ENCODE measurements around the gene BRD1. TPM values are rescaled to one million over a fixed set of nuclear protein-coding genes. Genes with fewer than 3 reads are reported as not detected.
A peak's percentile ranks its signal among the peaks of the same experiment; 100 is the strongest.

BRD1 gene
- total and polyA plus RNA-seq, 9 of the 15 experiments (the other 6 are each of a cell fraction or from before 2014, with no cell fraction given): 0.42 to 17.6 (median 5.5) TPM

DNA sequence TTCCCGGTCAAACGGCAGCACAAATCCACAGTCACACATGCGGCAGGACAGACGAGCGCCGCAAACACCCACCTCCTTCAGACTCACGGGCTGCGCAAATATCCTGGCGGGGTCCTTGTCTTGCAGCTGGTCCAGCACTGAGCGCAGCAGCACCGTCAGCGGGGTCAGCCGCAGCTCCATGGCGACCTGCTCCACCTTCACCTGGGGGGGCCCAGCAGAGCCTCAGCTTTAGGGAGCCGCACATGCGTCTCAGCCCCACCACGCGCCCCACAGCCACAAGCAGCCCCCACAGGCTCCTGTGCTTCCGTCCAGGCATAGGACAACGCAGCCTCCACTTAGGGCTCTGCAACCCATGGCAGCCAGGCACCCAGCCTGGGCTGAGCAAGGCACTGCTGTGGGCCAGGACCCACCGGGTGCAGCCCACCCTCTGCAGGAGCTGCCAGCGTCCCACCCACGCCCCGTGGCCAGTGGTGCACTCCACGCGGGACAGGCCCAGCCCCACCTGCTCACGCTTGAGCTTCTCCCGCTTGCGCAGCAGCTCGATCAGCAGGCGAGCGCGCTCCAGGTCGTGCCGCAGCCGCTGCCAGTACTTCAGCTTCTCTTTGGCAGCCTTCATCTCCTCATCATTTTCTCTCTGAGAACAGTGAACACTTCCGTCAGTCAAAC is 29.1 kb downstream of the BRD1 start:
- no peak for FAIRE-seq
- Histone ChIP-seq H3K9me3 (replicated peaks; ENCODE audit: control insufficient read depth, insufficient read depth, low read depth, low read length) (no peaks in the 10 kb centered on the region), H3K4me3 (no peak overlapping the region), H3K79me2 (ENCODE audit: control insufficient read depth, insufficient read depth, low read length) (peaks cover 24% of the 10 kb centered on the region), H3K4me2 (ENCODE audit: insufficient read depth, low read length) (no peak overlapping the region), H3K9me1 (ENCODE audit: control insufficient read depth, insufficient read depth, low read length) (no peaks in the 10 kb centered on the region), H4K20me1 (replicated peaks; ENCODE audit: control insufficient read depth, insufficient read depth, low read length) (no peaks in the 10 kb centered on the region; the same call in 1 of the 2 replicates), H3K4me1 (replicated peaks in 1 of 2; ENCODE audit: control insufficient read depth in 2 of 2, insufficient read depth in 2 of 2, low read length in 2 of 2) (peaks cover 0 to 21% of the 10 kb centered on the region in 2 experiments; a peak in 1 of 5 replicates), H3K36me3 (ENCODE audit: control insufficient read depth, insufficient read depth, low read length) (peaks cover 63% of the 10 kb centered on the region; the same call in 2 of the 3 replicates), H2AFZ (ENCODE audit: low read depth, low read length) (no peak overlapping the region), H3K9ac (ENCODE audit: insufficient read depth in 1 of 2, low read depth in 2 of 2, low read length in 2 of 2) (peak overlapping the region in 1 of 2 experiments; percentile 35; a peak in 1 of 4 replicates), H3K27ac (ENCODE audit: extremely low read depth, low read depth, low read length) (no peak overlapping the region), H3K27me3 (ENCODE audit: control insufficient read depth in 2 of 2, insufficient read depth in 2 of 2, low read length in 2 of 2) (no peaks in the 10 kb centered on the region)
- DNase-seq (ENCODE audit: extremely low read depth in 1 of 4, low spot score in 3 of 4): no peak
- BruUV-seq (replicated peaks): no TSS peak
- POLR2A ChIA-PET: interaction anchor here (0.7 kb wide), 1 partner anchor 19 kb away, joined by 3 read pairs; no protein-coding TSS in a partner anchor
- in situ Hi-C loops (cut with MboI): no loop called here
- TF ChIP-seq KDM1A (IDR thresholded peaks at IDR 0.05) (no peak), SRSF7 (optimal IDR thresholded peaks at IDR 0.05; ENCODE audit: low read depth, low read length) (no peak), CAMTA2 (CRISPR knock-in tag; conservative IDR thresholded peaks at IDR 0.05) (no peak), CC2D1A (IDR thresholded peaks at IDR 0.05) (no peak), POLR2G (IDR thresholded peaks at IDR 0.05; ENCODE audit: low read depth, low read length) (0 out of 2 replicates have a peak, but pooled peaks have one; percentile 19)
- intact Hi-C loops (cut with micrococcal nuclease): no loop called here
- WGBS (ENCODE audit: insufficient coverage, low coverage, missing lambda C conversion rate): 93% methylated on average over 13 of the region's 37 CpGs
- no peak for ATAC-seq
- CTCF ChIA-PET (ENCODE audit: low intra/inter-chr PET ratio): no interaction called here

DNA sequence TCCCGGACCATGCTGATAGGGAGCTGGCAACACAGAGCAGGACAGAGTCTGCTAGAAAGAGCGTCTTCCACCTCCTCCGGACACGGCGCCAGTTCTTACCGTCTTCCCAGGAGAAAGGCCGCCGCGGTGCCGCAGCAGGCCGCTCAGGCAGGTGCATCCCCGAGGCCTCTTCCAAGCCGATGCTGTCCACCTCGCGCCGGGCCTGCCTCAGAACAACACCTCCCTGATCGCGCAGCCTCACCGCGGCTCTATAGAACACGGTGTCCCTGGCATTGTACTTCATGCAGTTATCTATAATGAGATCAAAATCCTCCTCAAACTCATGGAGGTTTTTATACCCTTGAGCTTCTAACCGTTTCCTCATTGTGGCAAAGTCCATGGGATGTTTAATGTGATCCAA is 30.0 kb downstream of the BRD1 start:
- BruUV-seq (replicated peaks): no TSS peak
- H3K9me3 ChIP-seq (replicated peaks; ENCODE audit: control insufficient read depth, insufficient read depth, low read depth, low read length): no peaks in the 10 kb centered on the region
- H4K20me1 ChIP-seq (replicated peaks; ENCODE audit: control insufficient read depth, insufficient read depth, low read length): peaks cover 3% of the 10 kb centered on the region; the same call in 1 of the 2 replicates
- intact Hi-C loops (cut with micrococcal nuclease): no loop called here
- H2AFZ ChIP-seq (ENCODE audit: low read depth, low read length): no peak overlapping the region
- WGBS (ENCODE audit: insufficient coverage, low coverage, missing lambda C conversion rate): 93% methylated on average over 19 of the region's 22 CpGs
- H3K27ac ChIP-seq (ENCODE audit: extremely low read depth, low read depth, low read length): no peak overlapping the region
- ChIA-PET CTCF (ENCODE audit: low intra/inter-chr PET ratio) (no interaction called here), POLR2A (no interaction called here)
- H3K36me3 ChIP-seq (ENCODE audit: control insufficient read depth, insufficient read depth, low read length): peaks cover 63% of the 10 kb centered on the region; the same call in 2 of the 3 replicates
- FAIRE-seq: no peak
- in situ Hi-C loops (cut with MboI): no loop called here
- peaks cover 15% of the 10 kb centered on the region for H3K79me2 ChIP-seq (ENCODE audit: control insufficient read depth, insufficient read depth, low read length)
- no peak overlapping the region for H3K4me2 ChIP-seq (ENCODE audit: insufficient read depth, low read length)
- peaks cover 0 to 15% of the 10 kb centered on the region in 2 experiments; a peak in 1 of 5 replicates for H3K4me1 ChIP-seq (replicated peaks in 1 of 2; ENCODE audit: control insufficient read depth in 2 of 2, insufficient read depth in 2 of 2, low read length in 2 of 2)
- no peaks in the 10 kb centered on the region for H3K9me1 ChIP-seq (ENCODE audit: control insufficient read depth, insufficient read depth, low read length)
- no peak for DNase-seq (ENCODE audit: extremely low read depth in 1 of 4, low spot score in 3 of 4)
- H3K4me3 ChIP-seq: no peak overlapping the region
- no peak for ATAC-seq
- H3K9ac ChIP-seq (ENCODE audit: insufficient read depth in 1 of 2, low read depth in 2 of 2, low read length in 2 of 2): no peak overlapping the region
- H3K27me3 ChIP-seq (ENCODE audit: control insufficient read depth in 2 of 2, insufficient read depth in 2 of 2, low read length in 2 of 2): no peaks in the 10 kb centered on the region
- no peak for TF ChIP-seq BRCA1 (IDR thresholded peaks at IDR 0.05)
- no peak for TF ChIP-seq BRCA1 (CRISPR knock-in tag; IDR thresholded peaks at IDR 0.05)
- no peak for TF ChIP-seq ATF1 (CRISPR knock-in tag; IDR thresholded peaks at IDR 0.05)
- no peak for TF ChIP-seq ATF1 (tag; IDR thresholded peaks at IDR 0.05)
- no peak for TF ChIP-seq HNRNPLL (IDR thresholded peaks at IDR 0.05; ENCODE audit: low read depth, low read length, poor library complexity, severe bottlenecking)
- TF ChIP-seq L3MBTL2 (IDR thresholded peaks at IDR 0.05): no peak
- no peak for TF ChIP-seq HDAC6 (IDR thresholded peaks at IDR 0.05; ENCODE audit: low read depth, low read length)
- no peak for TF ChIP-seq FOXA3 (CRISPR knock-in tag; conservative IDR thresholded peaks at IDR 0.05 in 1 of 2, IDR thresholded peaks at IDR 0.05 in 1 of 2)
- TF ChIP-seq, protein P1, sequence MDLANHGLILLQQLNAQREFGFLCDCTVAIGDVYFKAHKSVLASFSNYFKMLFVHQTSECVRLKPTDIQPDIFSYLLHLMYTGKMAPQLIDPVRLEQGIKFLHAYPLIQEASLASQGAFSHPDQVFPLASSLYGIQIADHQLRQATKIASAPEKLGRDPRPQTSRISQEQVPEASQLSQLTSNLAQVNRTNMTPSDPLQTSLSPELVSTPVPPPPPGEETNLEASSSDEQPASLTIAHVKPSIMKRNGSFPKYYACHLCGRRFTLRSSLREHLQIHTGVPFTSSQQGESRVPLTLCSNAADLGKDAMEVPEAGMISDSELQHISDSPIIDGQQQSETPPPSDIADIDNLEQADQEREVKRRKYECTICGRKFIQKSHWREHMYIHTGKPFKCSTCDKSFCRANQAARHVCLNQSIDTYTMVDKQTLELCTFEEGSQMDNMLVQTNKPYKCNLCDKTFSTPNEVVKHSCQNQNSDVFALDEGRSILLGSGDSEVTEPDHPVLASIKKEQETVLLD (IDR thresholded peaks at IDR 0.05): no peak
- no peak for TF ChIP-seq ZNF143 (CRISPR knock-in tag; IDR thresholded peaks at IDR 0.05)
- TF ChIP-seq NONO (IDR thresholded peaks at IDR 0.05; ENCODE audit: low read depth in 2 of 2, low read length in 1 of 2): no peak
- no peak for TF ChIP-seq ZEB2 (IDR thresholded peaks at IDR 0.05)

Measured in K562 (cell line).